ENCODE measurements around the gene COL26A1.
"Not testable (repeated sequence)": the region's sequence is repeated elsewhere in the genome, so short reads cannot be mapped to it uniquely, and the experiment has no call there.

COL26A1 gene

GRCh38 chr7:101362334-101363195, at the start of gene COL26A1:
Gene COL26A1, plus strand, starts transcription at chr7:101362875. Its CDS starts 158 bp downstream, at chr7:101363033.
- no peak for DNase-seq

- DNase-seq: no peak
These were observed 47.3 kb upstream of the COL26A1 start for GRCh38 chr7:101315336-101315735.

GRCh38 chr7:101319401-101319800, 43.3 kb upstream of the COL26A1 start:
- DNase-seq: no peak

GRCh38 chr7:101321491-101322401, 40.9 kb upstream of the COL26A1 start, which contains the start of gene IFT22:
Gene IFT22, minus strand, starts transcription at chr7:101321812. Its CDS starts 103 bp downstream, at chr7:101321709.
- DNase-seq: peak; percentile 85

GRCh38 chr7:101328159-101328558, 34.5 kb upstream of the COL26A1 start:
- no peak for DNase-seq

DNA sequence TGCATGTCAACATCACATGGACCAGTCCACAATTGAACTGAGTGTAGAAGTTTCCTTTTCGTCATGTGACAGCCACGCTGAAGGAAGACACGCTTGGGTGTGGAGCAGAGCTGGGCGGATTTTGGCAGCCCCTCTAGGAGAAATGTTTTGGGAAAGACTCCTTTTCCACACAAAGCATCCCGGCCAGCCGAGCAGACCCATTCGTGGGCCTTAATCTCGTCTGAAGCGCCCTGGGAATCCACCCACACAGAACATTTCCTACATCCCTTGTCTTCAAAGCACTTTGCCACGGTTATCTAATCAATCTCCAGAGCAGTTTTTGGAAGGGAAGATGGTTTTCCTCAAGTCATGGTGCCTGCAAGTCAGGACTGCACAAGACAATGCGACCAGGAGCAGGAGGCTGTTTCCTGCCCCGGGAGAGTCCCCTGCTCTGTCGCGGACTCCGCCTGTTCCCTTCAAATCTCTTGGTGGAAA, 32.6 kb upstream of the COL26A1 start:
- DNase-seq: no peak

DNA sequence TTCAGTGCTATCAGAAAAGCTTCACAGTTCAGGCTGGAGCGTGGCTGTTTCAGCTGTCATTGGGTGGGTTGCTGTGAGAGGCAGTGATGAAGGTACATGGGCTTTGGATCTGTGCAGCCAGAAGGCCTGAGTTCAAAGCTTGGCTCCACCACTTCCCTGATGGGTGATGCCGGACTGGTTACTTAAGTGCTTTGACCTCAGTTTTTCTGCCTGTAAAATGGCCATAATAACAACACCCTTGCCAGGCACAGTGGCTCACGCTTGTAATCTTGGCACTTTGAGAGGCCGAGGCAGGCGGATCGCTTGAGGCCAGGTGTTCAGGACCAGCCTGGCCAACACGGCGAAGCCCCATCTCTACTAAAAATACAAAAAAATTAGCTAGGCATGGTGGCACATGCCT, 30.6 kb upstream of the COL26A1 start:
- DNase-seq: no peak

DNA sequence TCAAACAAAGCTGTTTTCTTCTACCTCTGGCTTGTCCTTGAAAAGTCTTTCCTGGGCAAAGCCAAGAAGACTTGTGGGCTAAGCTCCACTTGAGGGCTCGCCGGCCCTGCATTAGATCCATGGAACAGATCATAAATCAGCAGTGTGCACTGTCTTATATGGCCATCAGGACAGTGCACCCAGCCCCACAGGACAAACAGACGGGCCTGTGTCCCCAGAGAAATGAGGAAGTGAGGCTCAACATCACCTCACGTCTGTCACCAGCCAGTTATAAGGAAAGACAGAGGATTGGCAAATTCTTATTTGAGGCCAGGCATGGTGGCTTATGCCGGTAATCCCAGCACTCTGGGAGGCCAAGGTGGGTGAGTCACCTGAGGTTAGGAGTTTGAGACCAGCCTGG, 28.8 kb upstream of the COL26A1 start:
- DNase-seq: no peak

DNA sequence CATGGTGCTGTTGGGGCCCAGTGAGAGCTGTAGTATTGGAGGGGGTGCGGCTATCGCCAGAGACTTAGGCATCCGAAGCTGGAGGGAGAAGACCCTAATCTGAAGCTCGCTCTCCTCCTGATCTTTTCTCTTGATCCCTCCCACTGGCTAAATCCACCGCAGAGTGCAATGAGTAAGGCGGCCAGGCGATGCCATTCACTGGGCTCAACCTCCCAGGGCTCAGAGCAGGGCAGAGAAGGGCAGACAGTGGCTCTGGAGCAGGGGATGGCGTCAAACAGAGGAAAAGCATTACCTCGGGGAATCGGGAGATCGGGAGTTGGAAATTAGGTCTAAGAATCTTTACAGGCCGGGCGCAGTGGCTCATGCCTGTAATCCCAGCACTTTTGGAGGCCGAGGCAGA, 22.3 kb upstream of the COL26A1 start:
- no peak for DNase-seq

DNA sequence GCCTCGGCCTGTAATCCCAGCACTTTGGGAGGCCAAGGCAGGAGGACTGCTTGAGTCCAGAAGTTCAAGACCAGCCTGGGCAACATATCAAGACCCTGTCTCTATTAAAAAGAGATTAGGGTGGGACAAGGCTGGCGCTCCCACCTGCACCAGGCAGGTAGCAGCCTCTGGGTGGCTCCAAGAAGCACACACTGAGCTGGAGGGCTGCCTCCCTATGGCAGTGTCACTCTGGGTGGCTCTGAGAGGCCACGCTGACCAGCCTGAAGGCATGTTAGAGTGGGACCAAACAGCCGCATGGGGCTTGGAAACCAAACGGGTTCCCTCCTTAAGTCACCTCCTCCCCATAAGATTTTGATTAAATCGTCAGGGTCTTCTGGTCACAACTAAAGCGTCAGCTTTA, 19.8 kb upstream of the COL26A1 start:
- no peak for DNase-seq

DNA sequence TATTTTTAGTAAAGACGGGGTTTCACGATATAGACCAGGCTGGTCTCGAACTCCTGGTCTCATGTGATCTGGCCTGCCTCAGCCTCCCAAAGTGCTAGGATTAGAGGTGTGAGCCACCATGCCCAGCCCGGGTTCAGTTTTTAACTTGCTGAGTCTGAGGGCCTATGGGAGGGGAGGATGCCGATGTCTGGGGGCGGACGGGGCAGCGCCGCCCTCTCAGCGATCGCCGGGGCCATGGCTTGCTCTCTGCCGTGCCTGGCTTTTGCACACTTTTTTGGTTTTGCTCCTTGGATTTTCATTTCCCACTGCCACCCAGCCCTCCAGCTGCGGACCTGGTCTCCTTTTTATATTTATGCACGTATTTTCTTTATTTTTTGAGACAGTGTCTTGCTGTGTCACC, 15.2 kb upstream of the COL26A1 start:
- DNase-seq: no peak

GRCh38 chr7:101348456-101349067, 14.1 kb upstream of the COL26A1 start:
- not testable (repeated sequence) for DNase-seq

- not testable (repeated sequence) for DNase-seq
These were observed 13.4 kb upstream of the COL26A1 start for GRCh38 chr7:101349300-101349699.

- DNase-seq: no peak
These were observed 9.8 kb upstream of the COL26A1 start for GRCh38 chr7:101352920-101353308.

DNA sequence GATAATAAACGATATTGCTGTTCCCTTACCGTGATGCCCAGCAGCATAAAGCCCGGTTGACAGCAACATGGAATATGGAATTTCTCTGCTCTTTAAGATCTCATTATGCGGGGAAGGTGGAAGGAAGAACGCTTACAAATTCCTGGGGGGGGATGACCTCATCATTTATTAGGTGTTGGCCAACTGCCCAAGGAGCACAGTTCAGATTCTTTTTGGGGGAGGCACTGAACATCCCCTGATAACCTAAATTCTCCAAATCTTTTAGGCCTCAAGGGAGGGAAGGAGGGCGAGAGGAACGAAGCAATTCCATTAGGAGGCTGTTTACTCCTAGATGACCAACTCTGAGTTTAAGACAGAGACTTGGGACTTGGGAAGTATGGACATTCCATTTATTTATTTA, 5.2 kb upstream of the COL26A1 start:
- no peak for DNase-seq

DNA sequence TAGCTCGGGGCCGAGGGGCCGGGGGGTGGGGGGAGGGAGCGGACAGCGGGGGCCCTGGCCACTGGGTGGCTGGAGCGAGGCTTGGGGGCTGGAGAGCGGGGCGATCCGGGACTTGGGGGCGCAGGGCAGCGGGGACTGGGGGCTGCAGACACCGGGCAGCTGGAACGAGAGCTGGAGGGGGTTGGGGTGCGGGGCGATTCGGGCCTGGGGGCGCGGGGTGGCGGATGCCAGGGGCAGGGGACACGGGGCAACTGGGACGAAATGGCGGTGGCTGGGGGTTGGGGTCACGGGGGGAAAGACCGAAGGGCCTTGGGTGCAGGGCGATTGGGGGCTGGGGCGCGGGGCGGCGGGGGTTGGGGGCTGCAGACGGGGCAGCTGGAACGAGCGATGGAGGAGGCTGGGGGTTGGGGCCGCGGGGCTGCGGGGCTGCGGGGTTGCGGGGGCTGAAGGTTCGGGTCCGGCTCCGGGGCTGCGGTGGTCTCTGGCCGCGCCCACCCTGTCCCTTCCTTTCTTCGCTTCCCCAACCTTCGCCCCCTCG, 590 bp downstream of the COL26A1 start:
- DNase-seq: no peak

GRCh38 chr7:101363734-101364374, 1.2 kb downstream of the COL26A1 start:
- DNase-seq: peak; percentile 39

GRCh38 chr7:101365956-101366355, 3.3 kb downstream of the COL26A1 start:
- no peak for DNase-seq

GRCh38 chr7:101367676-101368075, 5.0 kb downstream of the COL26A1 start:
- no peak for DNase-seq

DNA sequence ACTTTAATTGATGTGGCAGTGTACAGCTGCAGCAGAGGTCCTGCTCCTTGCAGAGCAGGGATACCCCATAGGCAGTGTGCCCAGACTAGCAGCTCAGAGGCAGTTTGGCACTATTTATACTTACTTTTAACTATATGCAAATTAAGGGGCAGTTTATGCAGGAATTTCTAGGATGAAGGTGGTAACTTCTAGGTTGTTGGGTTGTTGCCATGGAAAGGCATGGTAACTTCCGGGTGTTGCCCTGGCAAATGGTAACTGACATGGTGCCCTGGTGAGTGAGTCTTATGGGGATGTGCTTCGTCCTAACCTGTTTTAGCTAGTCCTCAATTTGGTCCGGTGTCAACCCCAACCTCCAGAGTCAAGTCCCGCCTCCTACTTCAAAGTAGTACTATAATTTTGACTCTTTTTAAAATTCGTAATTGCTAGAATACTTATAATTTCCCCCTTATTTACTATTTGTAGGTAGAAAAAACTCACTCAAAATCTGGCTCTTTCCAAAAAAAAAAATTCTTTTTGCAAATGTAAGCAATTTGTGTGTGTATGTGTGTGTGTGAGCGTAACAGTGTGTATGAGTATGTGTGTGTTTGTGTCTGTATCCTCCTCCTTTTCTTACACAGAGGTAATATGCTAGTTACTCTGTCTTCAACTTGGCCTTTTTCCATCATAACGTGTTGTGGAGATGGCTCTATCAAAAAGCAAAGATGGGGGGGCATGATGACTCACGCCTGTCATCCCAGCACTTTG, 5.9 kb downstream of the COL26A1 start:
- no peak for DNase-seq

GRCh38 chr7:101370836-101371235, 8.2 kb downstream of the COL26A1 start:
- no peak for DNase-seq
